ENCODE measurements around the gene TTYH3. TPM values are rescaled to one million over a fixed set of nuclear protein-coding genes. Genes with fewer than 3 reads are reported as not detected.

Gene TTYH3
- total and polyA plus RNA-seq, 2 of the 13 experiments (the other 11 are each of a cell fraction or from before 2014, with no cell fraction given), result 26.3 to 50.0 TPM

DNA sequence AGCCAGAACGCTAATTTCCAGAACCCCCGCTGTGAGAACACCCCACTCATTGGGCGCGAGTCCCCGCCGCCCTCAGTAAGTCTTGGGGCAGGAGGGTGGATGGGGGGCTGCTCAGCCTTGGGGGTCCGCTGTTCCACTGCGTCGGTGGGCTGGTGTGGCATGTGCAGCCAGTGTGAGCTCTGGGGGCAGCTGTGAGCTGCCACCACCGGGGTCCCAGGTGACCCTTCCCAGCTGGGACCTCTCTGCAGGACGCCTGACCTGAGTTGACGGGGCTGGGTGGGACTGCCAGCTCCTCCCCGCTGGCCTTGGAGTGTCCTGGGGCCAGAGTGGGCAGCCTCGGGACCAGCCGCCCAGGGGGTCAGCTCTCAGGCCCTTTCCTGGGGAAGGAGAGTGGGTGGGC, 27.2 kb downstream of the TTYH3 start:
- TF ChIP-seq, protein P1, sequence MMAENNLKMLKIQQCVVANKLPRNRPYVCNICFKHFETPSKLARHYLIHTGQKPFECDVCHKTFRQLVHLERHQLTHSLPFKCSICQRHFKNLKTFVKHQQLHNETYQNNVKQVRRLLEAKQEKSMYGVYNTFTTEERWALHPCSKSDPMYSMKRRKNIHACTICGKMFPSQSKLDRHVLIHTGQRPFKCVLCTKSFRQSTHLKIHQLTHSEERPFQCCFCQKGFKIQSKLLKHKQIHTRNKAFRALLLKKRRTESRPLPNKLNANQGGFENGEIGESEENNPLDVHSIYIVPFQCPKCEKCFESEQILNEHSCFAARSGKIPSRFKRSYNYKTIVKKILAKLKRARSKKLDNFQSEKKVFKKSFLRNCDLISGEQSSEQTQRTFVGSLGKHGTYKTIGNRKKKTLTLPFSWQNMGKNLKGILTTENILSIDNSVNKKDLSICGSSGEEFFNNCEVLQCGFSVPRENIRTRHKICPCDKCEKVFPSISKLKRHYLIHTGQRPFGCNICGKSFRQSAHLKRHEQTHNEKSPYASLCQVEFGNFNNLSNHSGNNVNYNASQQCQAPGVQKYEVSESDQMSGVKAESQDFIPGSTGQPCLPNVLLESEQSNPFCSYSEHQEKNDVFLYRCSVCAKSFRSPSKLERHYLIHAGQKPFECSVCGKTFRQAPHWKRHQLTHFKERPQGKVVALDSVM (CRISPR knock-in tag; IDR thresholded peaks at IDR 0.05), result no peak
- TF ChIP-seq, protein P2, sequence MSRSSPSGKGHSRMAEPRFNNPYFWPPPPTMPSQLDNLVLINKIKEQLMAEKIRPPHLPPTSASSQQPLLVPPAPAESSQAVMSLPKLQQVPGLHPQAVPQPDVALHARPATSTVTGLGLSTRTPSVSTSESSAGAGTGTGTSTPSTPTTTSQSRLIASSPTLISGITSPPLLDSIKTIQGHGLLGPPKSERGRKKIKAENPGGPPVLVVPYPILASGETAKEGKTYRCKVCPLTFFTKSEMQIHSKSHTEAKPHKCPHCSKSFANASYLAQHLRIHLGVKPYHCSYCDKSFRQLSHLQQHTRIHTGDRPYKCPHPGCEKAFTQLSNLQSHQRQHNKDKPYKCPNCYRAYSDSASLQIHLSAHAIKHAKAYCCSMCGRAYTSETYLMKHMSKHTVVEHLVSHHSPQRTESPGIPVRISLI (CRISPR knock-in tag; IDR thresholded peaks at IDR 0.05; ENCODE audit: borderline replicate concordance), result no peak
- TF ChIP-seq NFKBIZ (CRISPR knock-in tag; IDR thresholded peaks at IDR 0.05) (no peak), ZSCAN9 (CRISPR knock-in tag; IDR thresholded peaks at IDR 0.05; ENCODE audit: borderline replicate concordance) (no peak), ZFX (CRISPR knock-in tag; IDR thresholded peaks at IDR 0.05; ENCODE audit: low read depth) (0 out of 2 replicates have a peak, but pooled peaks have one; percentile 1)
- TF ChIP-seq, protein P3, sequence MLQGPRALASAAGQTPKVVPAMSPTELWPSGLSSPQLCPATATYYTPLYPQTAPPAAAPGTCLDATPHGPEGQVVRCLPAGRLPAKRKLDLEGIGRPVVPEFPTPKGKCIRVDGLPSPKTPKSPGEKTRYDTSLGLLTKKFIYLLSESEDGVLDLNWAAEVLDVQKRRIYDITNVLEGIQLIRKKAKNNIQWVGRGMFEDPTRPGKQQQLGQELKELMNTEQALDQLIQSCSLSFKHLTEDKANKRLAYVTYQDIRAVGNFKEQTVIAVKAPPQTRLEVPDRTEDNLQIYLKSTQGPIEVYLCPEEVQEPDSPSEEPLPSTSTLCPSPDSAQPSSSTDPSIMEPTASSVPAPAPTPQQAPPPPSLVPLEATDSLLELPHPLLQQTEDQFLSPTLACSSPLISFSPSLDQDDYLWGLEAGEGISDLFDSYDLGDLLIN (CRISPR knock-in tag; IDR thresholded peaks at IDR 0.05; ENCODE audit: borderline replicate concordance), result no peak
- TF ChIP-seq, protein P4, sequence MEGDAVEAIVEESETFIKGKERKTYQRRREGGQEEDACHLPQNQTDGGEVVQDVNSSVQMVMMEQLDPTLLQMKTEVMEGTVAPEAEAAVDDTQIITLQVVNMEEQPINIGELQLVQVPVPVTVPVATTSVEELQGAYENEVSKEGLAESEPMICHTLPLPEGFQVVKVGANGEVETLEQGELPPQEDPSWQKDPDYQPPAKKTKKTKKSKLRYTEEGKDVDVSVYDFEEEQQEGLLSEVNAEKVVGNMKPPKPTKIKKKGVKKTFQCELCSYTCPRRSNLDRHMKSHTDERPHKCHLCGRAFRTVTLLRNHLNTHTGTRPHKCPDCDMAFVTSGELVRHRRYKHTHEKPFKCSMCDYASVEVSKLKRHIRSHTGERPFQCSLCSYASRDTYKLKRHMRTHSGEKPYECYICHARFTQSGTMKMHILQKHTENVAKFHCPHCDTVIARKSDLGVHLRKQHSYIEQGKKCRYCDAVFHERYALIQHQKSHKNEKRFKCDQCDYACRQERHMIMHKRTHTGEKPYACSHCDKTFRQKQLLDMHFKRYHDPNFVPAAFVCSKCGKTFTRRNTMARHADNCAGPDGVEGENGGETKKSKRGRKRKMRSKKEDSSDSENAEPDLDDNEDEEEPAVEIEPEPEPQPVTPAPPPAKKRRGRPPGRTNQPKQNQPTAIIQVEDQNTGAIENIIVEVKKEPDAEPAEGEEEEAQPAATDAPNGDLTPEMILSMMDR (CRISPR knock-in tag; IDR thresholded peaks at IDR 0.05), result no peak
- TF ChIP-seq, protein P5, sequence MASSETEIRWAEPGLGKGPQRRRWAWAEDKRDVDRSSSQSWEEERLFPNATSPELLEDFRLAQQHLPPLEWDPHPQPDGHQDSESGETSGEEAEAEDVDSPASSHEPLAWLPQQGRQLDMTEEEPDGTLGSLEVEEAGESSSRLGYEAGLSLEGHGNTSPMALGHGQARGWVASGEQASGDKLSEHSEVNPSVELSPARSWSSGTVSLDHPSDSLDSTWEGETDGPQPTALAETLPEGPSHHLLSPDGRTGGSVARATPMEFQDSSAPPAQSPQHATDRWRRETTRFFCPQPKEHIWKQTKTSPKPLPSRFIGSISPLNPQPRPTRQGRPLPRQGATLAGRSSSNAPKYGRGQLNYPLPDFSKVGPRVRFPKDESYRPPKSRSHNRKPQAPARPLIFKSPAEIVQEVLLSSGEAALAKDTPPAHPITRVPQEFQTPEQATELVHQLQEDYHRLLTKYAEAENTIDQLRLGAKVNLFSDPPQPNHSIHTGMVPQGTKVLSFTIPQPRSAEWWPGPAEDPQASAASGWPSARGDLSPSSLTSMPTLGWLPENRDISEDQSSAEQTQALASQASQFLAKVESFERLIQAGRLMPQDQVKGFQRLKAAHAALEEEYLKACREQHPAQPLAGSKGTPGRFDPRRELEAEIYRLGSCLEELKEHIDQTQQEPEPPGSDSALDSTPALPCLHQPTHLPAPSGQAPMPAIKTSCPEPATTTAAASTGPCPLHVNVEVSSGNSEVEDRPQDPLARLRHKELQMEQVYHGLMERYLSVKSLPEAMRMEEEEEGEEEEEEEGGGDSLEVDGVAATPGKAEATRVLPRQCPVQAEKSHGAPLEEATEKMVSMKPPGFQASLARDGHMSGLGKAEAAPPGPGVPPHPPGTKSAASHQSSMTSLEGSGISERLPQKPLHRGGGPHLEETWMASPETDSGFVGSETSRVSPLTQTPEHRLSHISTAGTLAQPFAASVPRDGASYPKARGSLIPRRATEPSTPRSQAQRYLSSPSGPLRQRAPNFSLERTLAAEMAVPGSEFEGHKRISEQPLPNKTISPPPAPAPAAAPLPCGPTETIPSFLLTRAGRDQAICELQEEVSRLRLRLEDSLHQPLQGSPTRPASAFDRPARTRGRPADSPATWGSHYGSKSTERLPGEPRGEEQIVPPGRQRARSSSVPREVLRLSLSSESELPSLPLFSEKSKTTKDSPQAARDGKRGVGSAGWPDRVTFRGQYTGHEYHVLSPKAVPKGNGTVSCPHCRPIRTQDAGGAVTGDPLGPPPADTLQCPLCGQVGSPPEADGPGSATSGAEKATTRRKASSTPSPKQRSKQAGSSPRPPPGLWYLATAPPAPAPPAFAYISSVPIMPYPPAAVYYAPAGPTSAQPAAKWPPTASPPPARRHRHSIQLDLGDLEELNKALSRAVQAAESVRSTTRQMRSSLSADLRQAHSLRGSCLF (CRISPR knock-in tag; IDR thresholded peaks at IDR 0.05; ENCODE audit: borderline replicate concordance), result no peak
- intact Hi-C loops (cut with micrococcal nuclease; ENCODE audit: unreplicated experiment) (no loop called here), in situ Hi-C loops (cut with HindIII; ENCODE audit: extremely low pct_ligation_motif_present, low pct_unique_long_range_greater_than_20kb) (no loop called here)
- Histone ChIP-seq H3K4me1 (ENCODE audit: insufficient read depth, low read length) (peaks cover 16% of the 10 kb centered on the region), H3K9me3 (ENCODE audit: low read length) (no peaks in the 10 kb centered on the region), H3K27me3 (ENCODE audit: control insufficient read depth in 1 of 2, insufficient read depth in 2 of 2, low read length in 2 of 2) (no peaks in the 10 kb centered on the region), H2AFZ (ENCODE audit: low read length) (no peak overlapping the region), H3K27ac (ENCODE audit: extremely low read length, insufficient read depth, low read length) (no peak overlapping the region), H3K4me3 (replicated peaks in 1 of 3; ENCODE audit: insufficient read depth in 1 of 3, low read depth in 2 of 3, low read length in 3 of 3) (no peak overlapping the region), H3K36me3 (replicated peaks in 1 of 2; ENCODE audit: control insufficient read depth in 1 of 2, insufficient read depth in 2 of 2, low read length in 2 of 2) (peaks cover 22 to 38% of the 10 kb centered on the region in 2 experiments), H4K20me1 (ENCODE audit: insufficient read depth, low read length) (peaks cover 7% of the 10 kb centered on the region; the same call in 1 of the 2 replicates), H3K79me2 (ENCODE audit: insufficient read depth, low read length) (no peaks in the 10 kb centered on the region), H3K4me2 (ENCODE audit: low read depth, low read length) (no peak overlapping the region), H3K9ac (ENCODE audit: insufficient read depth, low read depth, low read length) (no peak overlapping the region)
- CTCF ChIA-PET (ENCODE audit: low intra/inter-chr PET ratio, low total read pairs), result no interaction called here
- ATAC-seq (no peak), FAIRE-seq (no peak), DNase-seq (ENCODE audit: low spot score) (no peak)
- POLR2A ChIA-PET, result no interaction called here
- 100% methylated on average over 2 of the region's 15 CpGs for WGBS (ENCODE audit: low lambda C conversion rate)
- BruUV-seq (replicated peaks), result no TSS peak

All from HepG2 (cell line).